Coronary artery (tissue), 2 donors: ENCODE measurements around the gene PTPRM.

Experiments
- DNase-seq: peaks from one replicate; pipeline ENCODE4 v3.0.0-alpha.2; 2017; ENCODE audit warnings: low spot score
- H3K27ac ChIP-seq, 2 donors: fragments of 200-600 bp; sonication (generic); one replicate each; pipeline ENCODE4 v1.5.1; 2016 to 2019
- H3K4me3 ChIP-seq: fragments of 200-600 bp; sonication (generic); 2 replicates; pipeline ENCODE4 v1.5.1; 2016; ENCODE audit warnings: mild to moderate bottlenecking, moderate library complexity
- TF ChIP-seq, protein P1 (sequence below): fragments of 200-600 bp; sonication (generic); IDR thresholded peaks from one replicate; pipeline ENCODE4 v1.5.1; 2019; ENCODE audit warnings: antibody characterized with exemption

Gene PTPRM

DNA sequence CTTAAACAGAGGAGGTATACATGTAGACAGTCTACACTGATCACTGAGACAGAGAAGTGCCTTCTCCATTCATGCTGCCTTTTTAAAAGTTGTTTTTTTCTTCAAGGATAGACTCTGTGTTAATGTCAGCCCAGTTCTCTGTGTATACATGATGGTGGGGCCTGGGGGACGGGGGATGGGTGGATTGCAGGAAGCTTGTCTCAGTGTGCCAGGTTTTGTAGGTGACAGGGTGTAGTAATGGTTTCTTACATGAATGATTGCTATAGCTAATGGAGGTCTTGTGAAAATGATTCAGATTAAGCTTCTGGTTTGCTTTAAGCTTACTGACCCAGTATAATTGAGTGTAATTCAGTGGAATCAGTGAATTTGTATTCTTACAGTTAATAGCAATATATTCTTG, 423.6 kb downstream of the PTPRM start:
- no peak overlapping the region for H3K4me3 ChIP-seq

DNA sequence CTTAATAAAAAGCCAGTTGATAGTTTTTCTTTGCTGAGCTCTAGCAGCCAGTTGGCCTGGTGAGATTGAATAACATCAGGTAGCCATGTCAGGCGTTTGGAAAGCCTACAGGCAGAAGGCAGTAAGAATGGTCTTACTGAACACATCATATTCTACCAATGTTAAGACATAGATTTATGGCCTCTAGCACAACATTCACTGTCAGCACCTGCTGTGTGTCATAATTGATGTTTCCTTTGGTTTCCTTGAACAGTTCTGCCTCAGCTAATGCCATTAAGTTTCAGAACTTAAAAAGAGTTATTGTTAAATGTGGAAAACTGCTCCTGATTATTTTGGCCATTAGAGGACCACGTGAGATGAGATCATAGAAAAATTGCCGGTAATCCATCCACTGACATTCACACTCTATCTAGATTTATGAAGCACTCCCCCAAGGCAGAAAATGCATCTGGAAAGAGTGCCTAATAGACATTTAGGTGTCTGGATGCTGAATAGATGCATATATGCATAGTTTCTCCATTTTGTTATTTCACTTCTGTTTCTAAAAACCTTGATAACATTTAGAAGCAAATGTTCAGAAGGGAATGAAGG, 434.7 kb downstream of the PTPRM start:
- no peak for DNase-seq
- Histone ChIP-seq H3K4me3 (no peak overlapping the region), H3K27ac (no peak overlapping the region)
- TF ChIP-seq, protein P1, sequence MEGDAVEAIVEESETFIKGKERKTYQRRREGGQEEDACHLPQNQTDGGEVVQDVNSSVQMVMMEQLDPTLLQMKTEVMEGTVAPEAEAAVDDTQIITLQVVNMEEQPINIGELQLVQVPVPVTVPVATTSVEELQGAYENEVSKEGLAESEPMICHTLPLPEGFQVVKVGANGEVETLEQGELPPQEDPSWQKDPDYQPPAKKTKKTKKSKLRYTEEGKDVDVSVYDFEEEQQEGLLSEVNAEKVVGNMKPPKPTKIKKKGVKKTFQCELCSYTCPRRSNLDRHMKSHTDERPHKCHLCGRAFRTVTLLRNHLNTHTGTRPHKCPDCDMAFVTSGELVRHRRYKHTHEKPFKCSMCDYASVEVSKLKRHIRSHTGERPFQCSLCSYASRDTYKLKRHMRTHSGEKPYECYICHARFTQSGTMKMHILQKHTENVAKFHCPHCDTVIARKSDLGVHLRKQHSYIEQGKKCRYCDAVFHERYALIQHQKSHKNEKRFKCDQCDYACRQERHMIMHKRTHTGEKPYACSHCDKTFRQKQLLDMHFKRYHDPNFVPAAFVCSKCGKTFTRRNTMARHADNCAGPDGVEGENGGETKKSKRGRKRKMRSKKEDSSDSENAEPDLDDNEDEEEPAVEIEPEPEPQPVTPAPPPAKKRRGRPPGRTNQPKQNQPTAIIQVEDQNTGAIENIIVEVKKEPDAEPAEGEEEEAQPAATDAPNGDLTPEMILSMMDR: no peak

More for the DNA sequence above, 423.6 kb downstream of the PTPRM start:
- TF ChIP-seq, protein P1: no peak
- no peak for DNase-seq
- H3K27ac ChIP-seq: no peak overlapping the region

DNA sequence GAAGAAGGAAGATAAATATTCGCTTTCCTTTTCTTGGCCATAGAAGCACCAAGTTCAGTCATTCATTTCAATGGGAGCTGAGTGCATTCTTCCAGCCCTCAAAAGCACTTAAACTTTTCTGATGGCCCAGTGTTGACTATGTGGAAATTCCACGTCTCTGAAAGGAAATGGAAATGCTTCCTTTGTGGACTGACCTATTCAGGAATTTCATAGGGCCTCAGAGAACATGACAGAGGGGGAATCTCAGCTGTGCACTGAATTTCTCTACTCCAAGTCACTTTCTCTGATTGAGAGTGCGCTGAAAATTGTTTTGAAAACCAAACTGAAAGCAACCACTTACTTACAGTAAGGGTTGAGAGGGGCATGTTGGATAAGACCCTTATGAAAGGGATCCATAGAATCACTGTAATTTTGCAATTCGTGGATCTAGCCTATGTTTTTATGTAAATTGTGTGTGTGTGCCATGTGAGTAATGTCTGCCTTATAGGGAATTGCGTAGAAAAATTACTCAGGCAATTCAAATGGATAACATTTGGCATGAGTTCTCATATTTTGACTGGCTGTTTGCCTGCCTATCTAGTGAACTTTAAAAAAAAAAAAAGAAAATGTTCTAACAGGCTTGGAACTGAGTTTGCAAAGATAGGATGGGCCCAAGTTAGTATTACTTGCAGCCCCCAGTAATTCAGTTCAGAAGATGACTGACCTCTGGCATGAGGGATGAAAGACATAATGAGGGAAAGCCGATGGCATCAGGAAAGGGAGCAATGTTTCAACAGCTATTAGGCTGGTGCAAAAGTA, 437.0 kb downstream of the PTPRM start:
- TF ChIP-seq, protein P1: no peak
- DNase-seq: no peak
- peak overlapping the region in 1 of 2 donors; percentile 45 for H3K27ac ChIP-seq
- H3K4me3 ChIP-seq: peak overlapping the region; percentile 46

DNA sequence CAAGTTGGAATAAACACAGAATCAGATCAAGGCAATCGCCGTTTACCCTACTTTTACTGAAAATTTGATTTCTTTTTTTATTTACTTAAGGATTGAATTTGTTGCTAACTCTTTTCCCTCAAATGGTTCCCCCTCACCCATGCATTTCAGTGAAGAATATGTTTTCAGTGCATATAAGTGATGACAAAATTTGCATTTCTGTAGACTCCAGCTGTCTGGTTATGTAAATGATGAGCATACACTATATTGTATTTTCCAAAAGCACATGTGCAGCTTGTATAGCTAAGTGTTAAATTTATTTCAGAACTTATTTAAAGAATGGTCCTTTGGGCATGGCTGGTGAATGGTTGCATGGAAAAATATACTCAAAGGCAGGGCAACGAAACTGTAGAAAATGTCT, 437.7 kb downstream of the PTPRM start:
- H3K4me3 ChIP-seq: no peak overlapping the region
- DNase-seq: no peak
- no peak overlapping the region for H3K27ac ChIP-seq
- TF ChIP-seq, protein P1: no peak

DNA sequence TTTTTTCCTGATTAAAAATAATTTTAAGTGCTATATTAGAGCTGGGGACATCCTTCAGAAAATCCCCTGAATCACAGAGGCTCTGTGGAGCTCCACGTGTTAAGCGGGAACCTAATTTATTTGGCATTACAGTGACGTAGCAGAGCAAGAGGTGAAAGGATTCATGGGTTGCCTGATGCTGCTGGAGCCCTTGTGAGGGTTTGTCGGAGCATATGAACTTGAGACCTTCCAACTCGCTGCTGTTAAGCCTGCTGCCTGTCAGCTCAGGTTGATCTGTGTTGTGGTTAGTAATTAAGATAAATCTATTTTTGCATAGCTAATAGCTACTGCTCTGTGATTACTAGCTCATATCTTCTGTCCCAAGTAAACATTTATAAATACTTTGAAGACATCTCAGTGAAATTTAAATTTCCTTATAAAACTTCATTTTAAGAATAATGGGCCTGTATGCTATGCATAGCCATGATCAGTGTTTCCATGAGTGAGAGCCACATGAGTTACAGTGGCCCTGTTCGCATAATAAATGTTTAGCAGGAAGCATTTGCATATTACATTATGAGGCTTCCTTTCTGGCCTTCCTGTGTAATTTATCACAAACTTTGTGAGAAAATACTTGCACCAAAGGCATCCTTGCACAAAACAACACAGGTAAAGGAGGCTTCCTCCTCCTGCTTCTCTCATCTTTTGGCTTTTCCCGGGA, 438.9 kb downstream of the PTPRM start:
- Histone ChIP-seq H3K4me3 (no peak overlapping the region), H3K27ac (no peak overlapping the region)
- TF ChIP-seq, protein P1: no peak
- no peak for DNase-seq

DNA sequence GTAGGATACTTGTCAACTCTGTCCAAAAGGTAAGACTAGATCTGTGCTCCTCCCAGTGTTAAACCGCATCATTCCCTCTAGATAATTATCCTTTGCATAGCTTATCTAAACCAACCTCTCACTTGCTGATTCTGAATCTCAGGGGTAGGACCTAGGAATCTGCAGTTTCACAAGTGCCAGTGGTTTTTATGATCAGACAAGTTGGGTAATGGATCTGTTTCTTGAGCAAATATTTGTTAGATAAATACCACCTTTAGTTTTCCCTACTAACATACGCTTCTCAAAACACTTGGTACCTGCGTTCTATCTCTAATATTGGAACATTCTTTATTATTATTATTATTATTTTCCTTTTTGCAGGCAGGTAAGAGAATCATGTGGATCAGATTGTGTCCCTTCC, 439.9 kb downstream of the PTPRM start:
- no peak overlapping the region for H3K4me3 ChIP-seq
- no peak for DNase-seq
- TF ChIP-seq, protein P1: no peak
- H3K27ac ChIP-seq: no peak overlapping the region
